Transverse colon (tissue), 3 donors: ENCODE data around the gene ARAP3.

Source experiments
- CTCF ChIP-seq, 5 experiments: fragments of 200-600 bp in 3 of 5; fragments of 450-650 bp in 2 of 5; sonication (generic) in 3 of 5; IDR thresholded peaks; 1 replicate in 2 of 5; 2 replicates in 3 of 5; pipeline ENCODE4 v1.5.1; 2016 to 2017; ENCODE audit warnings: antibody characterized with exemption in 5 of 5, inconsistent platforms in 3 of 5, mild to moderate bottlenecking in 2 of 5, moderate library complexity in 1 of 5
- EP300 ChIP-seq: sonication (generic); formaldehyde crosslinking; IDR thresholded peaks from one replicate; pipeline ENCODE4 v1.6.1; 2017; ENCODE audit warnings: antibody characterized with exemption, low read depth

DNA sequence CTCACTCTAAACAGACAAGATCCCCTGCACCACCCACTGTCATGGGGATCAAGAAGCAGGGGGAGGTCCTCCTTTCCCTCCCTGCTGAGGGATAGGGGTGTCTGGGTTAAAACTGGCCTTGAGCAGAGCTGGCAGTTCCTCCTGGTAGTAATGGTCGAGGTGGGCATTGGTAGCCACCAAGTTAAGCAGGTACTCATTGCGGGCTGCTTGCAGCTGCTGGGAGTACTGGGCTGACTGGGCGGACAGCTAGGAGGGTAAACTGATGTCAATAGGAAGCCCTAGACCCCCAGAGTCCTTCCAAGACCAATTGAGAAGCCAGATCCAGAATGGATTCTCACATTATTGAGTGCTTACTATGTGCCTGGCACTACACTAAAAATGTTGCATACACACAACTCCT lies 34.2 kb downstream of the ARAP3 start:
- no peak for TF ChIP-seq EP300
- no peak for TF ChIP-seq CTCF (IDR thresholded peaks at IDR 0.05)
